ENCODE measurements around the gene RASL10A. TPM values are rescaled to one million over a fixed set of nuclear protein-coding genes. Genes with fewer than 3 reads are reported as not detected.

RASL10A gene
- total RNA-seq, 1 experiment from 2014 or later, result 0.82 TPM

GRCh38 chr22:29284196-29284595 lies 31.3 kb downstream of the RASL10A start:
- H3K27ac Mint-ChIP-seq (ENCODE audit: low read depth, unreplicated experiment), result no peak overlapping the region

GRCh38 chr22:29277927-29278326 lies 37.6 kb downstream of the RASL10A start:
- intact Hi-C loops (cut with micrococcal nuclease), result no loop called here
- Mint-ChIP-seq H3K9me3 (ENCODE audit: unreplicated experiment) (no peaks in the 10 kb centered on the region), H3K4me3 (ENCODE audit: unreplicated experiment) (no peak overlapping the region), H3K36me3 (ENCODE audit: insufficient read depth, unreplicated experiment) (peaks cover 100% of the 10 kb centered on the region), H3K27me3 (ENCODE audit: insufficient read depth, unreplicated experiment) (no peaks in the 10 kb centered on the region), H3K27ac (ENCODE audit: low read depth, unreplicated experiment) (no peak overlapping the region), H3K4me1 (ENCODE audit: insufficient read depth, unreplicated experiment) (peaks cover 11% of the 10 kb centered on the region)
- ChIA-PET CTCF (no interaction called here), POLR2A (no interaction called here)
- TF ChIP-seq CTCF (IDR thresholded peaks at IDR 0.05; ENCODE audit: unreplicated experiment), result no peak
- no TSS peak for BruUV-seq (replicated peaks)
- no peak for DNase-seq (ENCODE audit: unreplicated experiment)

More at GRCh38 chr22:29284196-29284595, 31.3 kb downstream of the RASL10A start:
- Mint-ChIP-seq H3K4me3 (ENCODE audit: unreplicated experiment) (no peak overlapping the region), H3K36me3 (ENCODE audit: insufficient read depth, unreplicated experiment) (peaks cover 100% of the 10 kb centered on the region), H3K9me3 (ENCODE audit: unreplicated experiment) (no peaks in the 10 kb centered on the region), H3K27me3 (ENCODE audit: insufficient read depth, unreplicated experiment) (no peaks in the 10 kb centered on the region), H3K4me1 (ENCODE audit: insufficient read depth, unreplicated experiment) (no peaks in the 10 kb centered on the region)
- POLR2A ChIA-PET, result interaction anchor here (0.6 to 1.4 kb wide), 3 partner anchors 14 to 484 kb away, joined by 3 read pairs; partner anchors contain the start of gene EWSR1
- CTCF ChIA-PET, result no interaction called here
- intact Hi-C loops (cut with micrococcal nuclease), result no loop called here
- no TSS peak for BruUV-seq (replicated peaks)
- TF ChIP-seq CTCF (IDR thresholded peaks at IDR 0.05; ENCODE audit: unreplicated experiment), result no peak
- no peak for DNase-seq (ENCODE audit: unreplicated experiment)

GRCh38 chr22:29275819-29276565 lies 39.5 kb downstream of the RASL10A start:
- no TSS peak for BruUV-seq (replicated peaks)
- Mint-ChIP-seq H3K4me1 (ENCODE audit: insufficient read depth, unreplicated experiment) (peaks cover 28% of the 10 kb centered on the region), H3K27ac (ENCODE audit: low read depth, unreplicated experiment) (no peak overlapping the region), H3K36me3 (ENCODE audit: insufficient read depth, unreplicated experiment) (peaks cover 100% of the 10 kb centered on the region), H3K4me3 (ENCODE audit: unreplicated experiment) (no peak overlapping the region), H3K9me3 (ENCODE audit: unreplicated experiment) (no peaks in the 10 kb centered on the region), H3K27me3 (ENCODE audit: insufficient read depth, unreplicated experiment) (no peaks in the 10 kb centered on the region)
- intact Hi-C loops (cut with micrococcal nuclease), result no loop called here
- TF ChIP-seq CTCF (IDR thresholded peaks at IDR 0.05; ENCODE audit: unreplicated experiment), result no peak
- CTCF ChIA-PET, result interaction anchor here (1.3 kb wide), 1 partner anchor 30 kb away, joined by 4 read pairs; no protein-coding TSS in a partner anchor
- POLR2A ChIA-PET, result interaction anchor here (1.0 kb wide), 1 partner anchor 8 kb away, joined by 4 read pairs; the partner anchor contains the start of gene EWSR1
- no peak for DNase-seq (ENCODE audit: unreplicated experiment)

- H3K9me3 Mint-ChIP-seq (ENCODE audit: unreplicated experiment), result no peaks in the 10 kb centered on the region
- H3K27ac Mint-ChIP-seq (ENCODE audit: low read depth, unreplicated experiment), result peak overlapping the region; percentile 23
- intact Hi-C loops (cut with micrococcal nuclease), result no loop called here
- ChIA-PET CTCF (no interaction called here), POLR2A (no interaction called here)
- no peaks in the 10 kb centered on the region for H3K27me3 Mint-ChIP-seq (ENCODE audit: insufficient read depth, unreplicated experiment)
- H3K4me3 Mint-ChIP-seq (ENCODE audit: unreplicated experiment), result no peak overlapping the region
- TF ChIP-seq CTCF (IDR thresholded peaks at IDR 0.05; ENCODE audit: unreplicated experiment), result no peak
- peaks cover 35% of the 10 kb centered on the region for H3K4me1 Mint-ChIP-seq (ENCODE audit: insufficient read depth, unreplicated experiment)
- BruUV-seq (replicated peaks), result no TSS peak
- H3K36me3 Mint-ChIP-seq (ENCODE audit: insufficient read depth, unreplicated experiment), result peaks cover 100% of the 10 kb centered on the region
- DNase-seq (ENCODE audit: unreplicated experiment), result no peak
Observed at GRCh38 chr22:29275167-29275566, 40.3 kb downstream of the RASL10A start.
